GM12878 (cell line): ENCODE measurements around the gene SYNPO2L. TPM values are rescaled to one million over a fixed set of nuclear protein-coding genes. Genes with fewer than 3 reads are reported as not detected.

Source experiments
- ATAC-seq: fragments of 200-7000 bp; cut with Tn5 transposase; 3 replicates; pipeline ENCODE4 v1.9.1; 2020; ENCODE audit warnings: mild to moderate bottlenecking, moderate library complexity
- BruUV-seq: library from RNA; stranded (reverse); fragments of 400-500 nt; replicated peaks from 2 replicates; lab custom pipeline; 2021; lab: Mats Ljungman, UMichigan
- CTCF ChIA-PET: fragments of 300-600 bp; sonication (Branson Sonifier 250); formaldehyde crosslinking; extraction: SDS; loops from one replicate; lab custom pipeline; 2021; ENCODE audit warnings: inconsistent platforms; lab: Yijun Ruan, JAX
- POLR2A ChIA-PET: fragments of 350-600 bp; formaldehyde crosslinking; extraction: SDS; loops from one replicate; lab custom pipeline; 2021; ENCODE audit warnings: inconsistent platforms; lab: Charles Lee
- RAD21 ChIA-PET: fragments of 300-600 bp; sonication (Branson Sonifier 250); formaldehyde crosslinking; loops from one replicate; lab custom pipeline; 2023; ENCODE audit warnings: antibody characterized with exemption; ENCODE audit not compliant: unreplicated experiment; lab: Charles Lee
- SMC1A ChIA-PET: fragments of 300-600 bp; sonication (Branson Sonifier 250); formaldehyde crosslinking; loops from one replicate; lab custom pipeline; 2023; ENCODE audit not compliant: unreplicated experiment, uncharacterized antibody; lab: Charles Lee
- DNase-seq: peaks from one replicate; pipeline ENCODE4 v3.0.0-alpha.2; 2011; ENCODE audit warnings: low read depth, low spot score
- FAIRE-seq: peaks from 3 replicates; lab custom pipeline; 2011; peaks lifted over from hg19 to GRCh38; lab: Jason Lieb, UNC
- H2AFZ ChIP-seq: 2 replicates; pipeline ENCODE4 v1.6.0; 2011; ENCODE audit warnings: low read depth, low read length, control low read depth; ENCODE audit not compliant: control insufficient read depth
- H3K27ac ChIP-seq: 2 replicates; pipeline ENCODE4 v1.5.1; 2011; ENCODE audit warnings: control low read depth; ENCODE audit not compliant: control insufficient read depth, insufficient read depth
- H3K27me3 ChIP-seq, 2 experiments: replicated peaks in 1 of 2; 2 replicates each; pipeline versions ENCODE4 v1.6.0 to v1.6.1; 2011; ENCODE audit warnings: low read length in 1 of 2; ENCODE audit not compliant: control insufficient read depth in 2 of 2, insufficient read depth in 2 of 2
- H3K36me3 ChIP-seq, 2 experiments: 2 replicates each; pipeline ENCODE4 v1.5.1; 2011; ENCODE audit warnings: low read length in 1 of 2; ENCODE audit not compliant: control insufficient read depth in 2 of 2, insufficient read depth in 2 of 2
- H3K4me1 ChIP-seq: 2 replicates; pipeline ENCODE4 v1.6.1; 2011; ENCODE audit warnings: mild to moderate bottlenecking, low read length, moderate library complexity, mixed read lengths; ENCODE audit not compliant: control insufficient read depth, insufficient read depth
- H3K4me2 ChIP-seq: 2 replicates; pipeline ENCODE4 v1.6.0; 2011; ENCODE audit warnings: control low read depth; ENCODE audit not compliant: control insufficient read depth, insufficient read depth
- H3K4me3 ChIP-seq: fragments of 200-600 bp; sonication (generic); 2 replicates; pipeline ENCODE4 v1.5.1; 2016
- H3K79me2 ChIP-seq: 2 replicates; pipeline ENCODE4 v1.6.0; 2011; ENCODE audit warnings: low read length; ENCODE audit not compliant: control insufficient read depth, insufficient read depth
- H3K9ac ChIP-seq: 2 replicates; pipeline ENCODE4 v1.8.0; 2011; ENCODE audit warnings: low read length, control low read depth, mixed read lengths; ENCODE audit not compliant: control insufficient read depth, insufficient read depth
- H3K9me3 ChIP-seq: replicated peaks from 3 replicates; pipeline ENCODE4 v1.5.1; 2011; ENCODE audit warnings: mild to moderate bottlenecking, low read length; ENCODE audit not compliant: control insufficient read depth, insufficient read depth
- H4K20me1 ChIP-seq: 2 replicates; pipeline ENCODE4 v1.6.0; 2011; ENCODE audit not compliant: control insufficient read depth, insufficient read depth
- ATF7 ChIP-seq: fragments of 450-650 bp; IDR thresholded peaks from 2 replicates; pipeline ENCODE4 v1.6.1; 2016; ENCODE audit warnings: low read depth, mild to moderate bottlenecking
- BCL3 ChIP-seq: IDR thresholded peaks from 2 replicates; pipeline ENCODE4 v1.6.1; 2011; ENCODE audit warnings: borderline replicate concordance, low read depth, mild to moderate bottlenecking, moderate library complexity, low read length; ENCODE audit not compliant: insufficient read depth, poor library complexity, severe bottlenecking
- BMI1 ChIP-seq: fragments of 450-650 bp; IDR thresholded peaks from 2 replicates; pipeline ENCODE4 v1.6.1; 2016; ENCODE audit warnings: mild to moderate bottlenecking, moderate library complexity, borderline replicate concordance
- CREM ChIP-seq: IDR thresholded peaks from 2 replicates; pipeline ENCODE4 v1.6.1; 2014; ENCODE audit warnings: antibody characterized with exemption, low read depth
- FOS ChIP-seq: IDR thresholded peaks from 3 replicates; pipeline ENCODE4 v1.6.1; 2011; ENCODE audit warnings: borderline replicate concordance; ENCODE audit not compliant: insufficient read length; ENCODE audit errors: extremely low read depth
- HCFC1 ChIP-seq: fragments of 150-350 bp; IDR thresholded peaks from 2 replicates; pipeline ENCODE4 v1.6.1; 2014; ENCODE audit warnings: low read length
- IRF3 ChIP-seq: fragments of 450-650 bp; IDR thresholded peaks from 2 replicates; pipeline ENCODE4 v1.6.1; 2014; ENCODE audit warnings: mild to moderate bottlenecking
- IRF4 ChIP-seq: IDR thresholded peaks from 2 replicates; pipeline ENCODE4 v1.6.1; 2011; ENCODE audit warnings: low read depth, low read length
- KLF5 ChIP-seq: fragments of 450-650 bp; IDR thresholded peaks from 2 replicates; pipeline ENCODE4 v1.6.1; 2014; ENCODE audit warnings: mild to moderate bottlenecking; ENCODE audit not compliant: partially characterized antibody
- LARP7 ChIP-seq: fragments of 450-650 bp; IDR thresholded peaks from 2 replicates; pipeline ENCODE4 v1.6.1; 2017; ENCODE audit warnings: mild to moderate bottlenecking
- MEF2A ChIP-seq: IDR thresholded peaks from 2 replicates; pipeline ENCODE4 v1.6.1; 2011; ENCODE audit warnings: low read depth, mild to moderate bottlenecking, low read length, moderate library complexity; ENCODE audit not compliant: insufficient read depth
- MEF2B ChIP-seq: fragments of 450-650 bp; IDR thresholded peaks from 2 replicates; pipeline ENCODE4 v1.6.1; 2018; ENCODE audit warnings: mild to moderate bottlenecking, moderate library complexity; ENCODE audit not compliant: partially characterized antibody, poor library complexity, severe bottlenecking
- NBN ChIP-seq: fragments of 450-650 bp; IDR thresholded peaks from 2 replicates; pipeline ENCODE4 v1.6.1; 2016
- PAX8 ChIP-seq: fragments of 450-650 bp; IDR thresholded peaks from 2 replicates; pipeline ENCODE4 v1.6.1; 2017; ENCODE audit warnings: mild to moderate bottlenecking, moderate library complexity
- POLR2AphosphoS2 ChIP-seq: IDR thresholded peaks from 2 replicates; pipeline ENCODE4 v1.6.1; 2011; ENCODE audit warnings: low read depth, mild to moderate bottlenecking, low read length, improper control_type of control experiment, moderate library complexity
- RUNX3 ChIP-seq: IDR thresholded peaks from 2 replicates; pipeline ENCODE4 v1.6.1; 2012; ENCODE audit warnings: low read length, inconsistent platforms
- SIN3A ChIP-seq: IDR thresholded peaks from 2 replicates; pipeline ENCODE4 v1.6.1; 2012; ENCODE audit warnings: low read depth, low read length, improper control_type of control experiment
- SRF ChIP-seq, 2 experiments: IDR thresholded peaks; 2 replicates each; pipeline ENCODE4 v1.6.1; 2011; ENCODE audit warnings: low read depth in 2 of 2, low read length in 2 of 2, mild to moderate bottlenecking in 1 of 2, moderate library complexity in 1 of 2
- TBL1XR1 ChIP-seq: IDR thresholded peaks from 2 replicates; pipeline ENCODE4 v1.6.1; 2012; ENCODE audit warnings: low read depth, low read length, improper control_type of control experiment
- ZBED1 ChIP-seq: IDR thresholded peaks from 2 replicates; pipeline ENCODE4 v1.6.1; 2016; ENCODE audit warnings: borderline replicate concordance
- WGBS: methylation state at CpG from one replicate; pipeline ENCODE4 v1.1.6; 2016; ENCODE audit warnings: low lambda C conversion rate; ENCODE audit not compliant: insufficient replicate concordance, insufficient coverage; ENCODE audit errors: missing lambda C conversion rate; 5-methylcytosine and 5-hydroxymethylcytosine counted together
- in situ Hi-C: fragments of 300-500 bp; cut with MboI; formaldehyde crosslinking; loops from 9 replicates; pipeline ENCODE4 v1.14.3; 2018; ENCODE audit warnings: mixed read lengths
- intact Hi-C: fragments of 100-400 bp; cut with micrococcal nuclease; formaldehyde crosslinking; loops from one replicate; pipeline ENCODE4 v1.14.2; 2022; ENCODE audit not compliant: unreplicated experiment
- polyA plus RNA-seq, 11 experiments: library from polyadenylated mRNA; depleted of rRNA in 4 of 11; unstranded in 6 of 11; stranded (reverse) in 5 of 11; fragments of >200 nt; fragmentation: Nextera tagmentation in 4 of 11; fragmentation: Illumina TruSeq in 1 of 11; extraction: Ambion mirVana in 4 of 11; extraction: Trizol in 1 of 11; gene quantifications; 1 replicate in 1 of 11; 2 replicates in 10 of 11; pipeline versions ENCODE4 v1.2.1 to v1.2.3, GENCODE V29; 2011 to 2016; ENCODE audit warnings: inconsistent platforms in 2 of 11, missing spikeins in 2 of 11, low read depth in 1 of 11
- total RNA-seq, 4 experiments: library from RNA; depleted of rRNA in 3 of 4; stranded (reverse); fragments of >200 nt in 3 of 4; fragmentation: Illumina TruSeq in 1 of 4; extraction: Trizol in 1 of 4; gene quantifications; 2 replicates each; pipeline versions ENCODE4 v1.2.1 to v1.2.3, GENCODE V29; 2013 to 2021

The SYNPO2L gene
- total and polyA plus RNA-seq, 10 of the 15 experiments (the other 5 are each of a cell fraction or from before 2014, with no cell fraction given): 0.01 to 2.3 (median 0.59) TPM

GRCh38 chr10:73625884-73626752, 29.7 kb downstream of the SYNPO2L start:
- Histone ChIP-seq H3K79me2 (peaks cover 10% of the 10 kb centered on the region), H3K9ac (peak overlapping the region; percentile 99), H4K20me1 (no peaks in the 10 kb centered on the region), H3K9me3 (no peaks in the 10 kb centered on the region), H3K27me3 (no peaks in the 10 kb centered on the region), H3K36me3 (no peaks in the 10 kb centered on the region), H2AFZ (peak overlapping the region; percentile 93), H3K27ac (peak overlapping the region; percentile 95), H3K4me2 (peak overlapping the region; percentile 82), H3K4me1 (peaks cover 5% of the 10 kb centered on the region), H3K4me3 (peak overlapping the region; percentile 87)
- ChIA-PET SMC1A (interaction anchor here (1.0 to 6.6 kb wide), 7 partner anchors 15 to 96 kb away, joined by 3 to 38 read pairs (median 5); partner anchors contain the start of genes MYOZ1 and USP54), POLR2A (interaction anchor here (0.5 to 1.6 kb wide), 9 partner anchors 10 to 487 kb away, joined by 3 to 7 read pairs (median 4); no protein-coding TSS in a partner anchor), RAD21 (interaction anchor here (0.6 to 7.3 kb wide), 11 partner anchors 18 to 362 kb away, joined by 3 to 33 read pairs (median 3); partner anchors contain the start of genes CFAP70, CHCHD1 and PPP3CB), CTCF (interaction anchor here (0.6 to 7.7 kb wide), 8 partner anchors 17 to 375 kb away, joined by 3 to 60 read pairs (median 3); partner anchors contain the start of gene MYOZ1)
- peak; percentile 98 for DNase-seq
- in situ Hi-C loops (no loop called here), intact Hi-C loops (loop anchor here (5.0 kb wide), 1 partner anchor 99 kb away; no protein-coding TSS in a partner anchor)
- TSS peak; percentile 96 for BruUV-seq
- WGBS: under 1% methylated on average over 39 of the region's 42 CpGs
- peak; percentile 98 for ATAC-seq
- FAIRE-seq: peak; percentile 90
- TF ChIP-seq HCFC1: peak; percentile 59
- peak; percentile 71 for TF ChIP-seq KLF5
- no peak for TF ChIP-seq ATF7
- TF ChIP-seq RUNX3: peak; percentile 22; the same call in 1 of the 2 replicates
- TF ChIP-seq NBN: peak; percentile 43
- no peak for TF ChIP-seq IRF3
- peak; percentile 53; the same call in 1 of the 2 replicates for TF ChIP-seq LARP7
- peak; percentile 65; the same call in 1 of the 2 replicates for TF ChIP-seq PAX8
- no peak for TF ChIP-seq FOS
- TF ChIP-seq TBL1XR1: 0 out of 2 replicates have a peak, but pooled peaks have one; percentile 20
- 0 out of 2 replicates have a peak, but pooled peaks have one; percentile 66 for TF ChIP-seq POLR2AphosphoS2
- peak; percentile 36; the same call in 1 of the 2 replicates for TF ChIP-seq CREM
- TF ChIP-seq SRF (IDR thresholded peaks at IDR 0.05; ENCODE audit: low read depth in 2 of 2, low read length in 2 of 2): no peak
- TF ChIP-seq BCL3: no peak
- peak; percentile 55; the same call in 1 of the 2 replicates for TF ChIP-seq SIN3A
- TF ChIP-seq MEF2B: peak; percentile 74
- 0 out of 2 replicates have a peak, but pooled peaks have one; percentile 31 for TF ChIP-seq MEF2A
- peak; percentile 95 for TF ChIP-seq BMI1
- TF ChIP-seq ZBED1: peak; percentile 90
- TF ChIP-seq IRF4: no peak
